ENCODE measurements around the gene C17orf75. TPM values are rescaled to one million over a fixed set of nuclear protein-coding genes. Genes with fewer than 3 reads are reported as not detected.

The C17orf75 gene
- total RNA-seq, 1 experiment from 2014 or later: 22.5 TPM

GRCh38 chr17:32285306-32285705 lies 56.7 kb downstream of the C17orf75 start:
- no peak for TF ChIP-seq ZBTB33 (IDR thresholded peaks at IDR 0.05; ENCODE audit: extremely low read depth, insufficient replicate concordance, low read length)
- no peak for TF ChIP-seq ATF3 (IDR thresholded peaks at IDR 0.05)
- TF ChIP-seq ELF1 (IDR thresholded peaks at IDR 0.05; ENCODE audit: borderline replicate concordance, low read depth): no peak
- TF ChIP-seq POLR2A (IDR thresholded peaks at IDR 0.05; ENCODE audit: borderline replicate concordance, extremely low read depth, insufficient read depth, insufficient read length): no peak
- peaks cover 0 to 12% of the 10 kb centered on the region in 2 experiments; a peak in 1 of 4 replicates for H3K4me1 ChIP-seq (ENCODE audit: control insufficient read depth in 1 of 2, insufficient read depth in 2 of 2, low read length in 2 of 2)
- H3K27me3 ChIP-seq (ENCODE audit: insufficient read depth, low read length): no peaks in the 10 kb centered on the region
- H3K4me3 ChIP-seq (replicated peaks in 1 of 2; ENCODE audit: low read depth in 1 of 2, low read length in 2 of 2): no peak overlapping the region
- H3K9me3 ChIP-seq (ENCODE audit: control insufficient read depth in 1 of 2, insufficient read depth in 1 of 2, low read depth in 1 of 2, low read length in 2 of 2): no peaks in the 10 kb centered on the region
- no peak overlapping the region for H3K9ac ChIP-seq (ENCODE audit: low read length)
- no peak overlapping the region for H3K4me2 ChIP-seq (ENCODE audit: low read length)
- H3K9me2 ChIP-seq (ENCODE audit: insufficient read depth): no peaks in the 10 kb centered on the region
- no peak overlapping the region for H3K27ac ChIP-seq (ENCODE audit: low read depth, low read length)
- no TSS peak for BruUV-seq (replicated peaks)
- CTCF ChIA-PET: no interaction called here
- no peaks in the 10 kb centered on the region for H3K36me3 ChIP-seq (ENCODE audit: control insufficient read depth in 1 of 2, insufficient read depth in 2 of 2, low read length in 2 of 2)
- POLR2A ChIA-PET: no interaction called here
- DNase-seq (ENCODE audit: low read depth, low spot score) (no peak), ATAC-seq (no peak)
- intact Hi-C loops (cut with micrococcal nuclease): no loop called here
- H4K20me1 ChIP-seq (ENCODE audit: insufficient read depth): no peaks in the 10 kb centered on the region
- H2AFZ ChIP-seq (ENCODE audit: low read depth, low read length, poor library complexity, severe bottlenecking): no peak overlapping the region
- RAD21 ChIA-PET (ENCODE audit: low non-redundant PET in 1 of 2, low total read pairs in 2 of 2, uncharacterized antibody in 2 of 2, unreplicated experiment in 2 of 2): no interaction called here
- no peaks in the 10 kb centered on the region for H3K79me2 ChIP-seq (ENCODE audit: insufficient read depth, low read length)

- peaks cover 0 to 12% of the 10 kb centered on the region in 2 experiments; a peak in 1 of 4 replicates for H3K4me1 ChIP-seq (ENCODE audit: control insufficient read depth in 1 of 2, insufficient read depth in 2 of 2, low read length in 2 of 2)
- no peaks in the 10 kb centered on the region for H3K9me2 ChIP-seq (ENCODE audit: insufficient read depth)
- H3K4me3 ChIP-seq (replicated peaks in 1 of 2; ENCODE audit: low read depth in 1 of 2, low read length in 2 of 2): no peak overlapping the region
- ChIA-PET CTCF (no interaction called here), RAD21 (ENCODE audit: low non-redundant PET in 1 of 2, low total read pairs in 2 of 2, uncharacterized antibody in 2 of 2, unreplicated experiment in 2 of 2) (no interaction called here), POLR2A (no interaction called here)
- BruUV-seq (replicated peaks): no TSS peak
- H3K27me3 ChIP-seq (ENCODE audit: insufficient read depth, low read length): no peaks in the 10 kb centered on the region
- H3K36me3 ChIP-seq (ENCODE audit: control insufficient read depth in 1 of 2, insufficient read depth in 2 of 2, low read length in 2 of 2): no peaks in the 10 kb centered on the region
- no peaks in the 10 kb centered on the region for H4K20me1 ChIP-seq (ENCODE audit: insufficient read depth)
- no peak for DNase-seq (ENCODE audit: low read depth, low spot score)
- intact Hi-C loops (cut with micrococcal nuclease): no loop called here
- ATAC-seq: no peak
- H3K79me2 ChIP-seq (ENCODE audit: insufficient read depth, low read length): no peaks in the 10 kb centered on the region
- no peak overlapping the region for H3K27ac ChIP-seq (ENCODE audit: low read depth, low read length)
- H3K4me2 ChIP-seq (ENCODE audit: low read length): no peak overlapping the region
- H3K9ac ChIP-seq (ENCODE audit: low read length): no peak overlapping the region
- no peak overlapping the region for H2AFZ ChIP-seq (ENCODE audit: low read depth, low read length, poor library complexity, severe bottlenecking)
- no peaks in the 10 kb centered on the region for H3K9me3 ChIP-seq (ENCODE audit: control insufficient read depth in 1 of 2, insufficient read depth in 1 of 2, low read depth in 1 of 2, low read length in 2 of 2)
- TF ChIP-seq SRF (IDR thresholded peaks at IDR 0.05; ENCODE audit: low read depth): no peak
- no peak for TF ChIP-seq CTCF (IDR thresholded peaks at IDR 0.05 in 2 of 3, conservative IDR thresholded peaks at IDR 0.05 in 1 of 3; ENCODE audit: borderline replicate concordance in 1 of 3, insufficient read depth in 1 of 3, low read depth in 2 of 3, low read length in 2 of 3)
- no peak for TF ChIP-seq POLR2A (IDR thresholded peaks at IDR 0.05; ENCODE audit: borderline replicate concordance, extremely low read depth, insufficient read depth, insufficient read length)
- TF ChIP-seq RAD21 (IDR thresholded peaks at IDR 0.05; ENCODE audit: low read depth): no peak
- no peak for TF ChIP-seq ATF3 (IDR thresholded peaks at IDR 0.05)
- TF ChIP-seq CBX3 (IDR thresholded peaks at IDR 0.05; ENCODE audit: low read depth): no peak
- no peak for TF ChIP-seq MAX (IDR thresholded peaks at IDR 0.05)
- TF ChIP-seq EZH2 (IDR thresholded peaks at IDR 0.05): no peak
- TF ChIP-seq ZNF274 (IDR thresholded peaks at IDR 0.05; ENCODE audit: low read depth, low read length): no peak
- TF ChIP-seq POLR2AphosphoS5 (IDR thresholded peaks at IDR 0.05; ENCODE audit: low read depth, low read length): no peak
- TF ChIP-seq JUND (IDR thresholded peaks at IDR 0.05): no peak
- no peak for TF ChIP-seq EGR1 (IDR thresholded peaks at IDR 0.05; ENCODE audit: low read depth)
- no peak for TF ChIP-seq ZFX (IDR thresholded peaks at IDR 0.05)
- TF ChIP-seq SIN3A (IDR thresholded peaks at IDR 0.05; ENCODE audit: low read depth): no peak
- TF ChIP-seq EZH2phosphoT487 (IDR thresholded peaks at IDR 0.05; ENCODE audit: borderline replicate concordance): no peak
- TF ChIP-seq ELF1 (IDR thresholded peaks at IDR 0.05; ENCODE audit: borderline replicate concordance, low read depth): no peak
These were observed 58.2 kb downstream of the C17orf75 start for GRCh38 chr17:32283745-32284201.

Data from HCT116 (cell line).